ENCODE results near the gene TMEM51.
A peak's percentile ranks its signal among the peaks of the same experiment; 100 is the strongest.
"Not testable (repeated sequence)": the region's sequence is repeated elsewhere in the genome, so short reads cannot be mapped to it uniquely, and the experiment has no call there.

TMEM51 gene

DNA sequence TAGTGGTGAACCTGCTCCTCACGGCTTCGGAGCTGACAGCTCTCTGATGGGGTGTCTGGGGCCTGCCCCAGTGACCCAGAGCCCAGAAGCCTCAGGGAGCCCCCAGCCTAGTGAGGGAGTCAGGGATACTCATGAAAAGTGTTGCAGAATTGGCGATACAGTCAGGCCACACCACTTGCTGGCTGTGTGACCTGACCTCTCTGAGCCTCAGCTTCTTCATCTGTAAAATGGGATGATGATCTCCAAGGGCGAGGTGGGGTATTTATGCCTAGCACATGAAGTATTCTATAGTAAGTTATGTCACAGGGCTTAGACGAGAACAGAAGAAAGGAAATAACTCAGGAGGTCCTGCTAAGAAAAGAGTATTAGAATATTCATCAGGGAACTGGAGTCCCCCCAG lies 1.6 kb downstream of the TMEM51 start:
- no peak for DNase-seq

DNA sequence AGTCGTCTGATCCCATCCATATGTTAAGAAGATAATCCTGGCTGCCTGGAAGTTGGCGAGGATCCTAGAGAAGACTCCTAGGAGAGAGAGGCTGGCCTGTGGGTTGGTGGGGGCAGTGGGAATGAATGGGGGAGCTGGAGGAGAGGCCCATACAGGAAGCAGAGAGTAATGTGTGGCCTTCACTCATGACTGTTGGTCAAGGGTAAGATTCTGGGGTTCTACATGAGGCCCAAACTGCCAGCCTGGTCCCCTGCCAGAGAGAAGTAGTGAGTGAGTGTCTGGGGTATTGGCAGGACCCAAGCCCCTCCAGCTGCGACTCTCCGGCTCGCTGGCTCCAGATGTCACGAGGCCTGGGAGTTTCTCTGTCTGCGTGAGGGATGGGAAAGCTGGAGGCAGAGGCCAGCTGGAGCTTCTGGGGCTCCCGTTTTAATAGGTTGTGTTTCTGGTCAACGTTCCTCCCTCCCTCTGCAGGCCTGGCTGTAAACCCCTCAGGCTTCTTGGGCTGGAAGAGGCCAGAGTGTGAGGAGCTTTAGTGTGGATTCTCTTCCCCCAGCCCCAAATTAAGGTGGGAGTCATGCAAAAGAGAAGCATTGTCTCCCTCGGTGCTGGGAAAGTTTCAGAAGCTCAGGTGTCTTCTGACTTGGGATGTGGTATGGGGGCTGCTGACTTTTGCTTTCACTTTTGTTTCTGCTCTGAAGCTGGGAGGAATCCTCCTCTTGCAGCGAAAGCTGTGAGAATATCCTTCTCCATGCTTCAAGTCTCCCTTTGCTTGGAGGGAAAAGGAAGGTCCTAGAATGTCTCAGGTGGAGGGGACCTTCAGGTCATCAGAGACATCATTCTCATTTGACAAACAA lies 2.6 kb downstream of the TMEM51 start:
- no peak for DNase-seq

DNA sequence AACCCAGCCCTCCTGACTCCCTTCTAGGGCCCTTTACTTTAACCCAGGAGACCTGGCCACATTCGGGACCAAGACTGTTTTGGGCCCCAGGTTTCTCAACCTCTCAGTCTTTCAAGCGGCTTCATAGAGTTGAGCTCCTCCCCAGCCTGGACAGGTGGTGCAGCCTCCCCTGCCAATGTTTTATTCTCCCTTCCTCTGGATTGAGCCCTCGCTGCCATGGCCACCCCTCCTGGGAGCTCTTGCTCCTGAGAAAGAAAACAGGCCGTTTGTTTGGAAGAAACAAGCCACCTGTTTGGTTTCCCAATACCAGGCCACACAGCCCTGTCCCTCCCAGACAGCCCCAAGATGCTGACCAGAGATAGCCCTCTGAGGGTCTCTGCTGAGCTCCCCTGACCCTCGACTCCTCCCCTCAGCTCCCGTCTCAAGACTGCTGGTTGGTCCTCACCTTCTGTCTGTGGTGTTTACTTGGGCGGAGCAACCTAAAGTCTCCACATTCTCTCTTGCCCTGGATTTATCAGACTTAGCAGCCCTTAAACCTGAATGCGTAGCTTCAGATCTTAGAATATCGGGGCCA lies 3.3 kb downstream of the TMEM51 start:
- DNase-seq = no peak

DNA sequence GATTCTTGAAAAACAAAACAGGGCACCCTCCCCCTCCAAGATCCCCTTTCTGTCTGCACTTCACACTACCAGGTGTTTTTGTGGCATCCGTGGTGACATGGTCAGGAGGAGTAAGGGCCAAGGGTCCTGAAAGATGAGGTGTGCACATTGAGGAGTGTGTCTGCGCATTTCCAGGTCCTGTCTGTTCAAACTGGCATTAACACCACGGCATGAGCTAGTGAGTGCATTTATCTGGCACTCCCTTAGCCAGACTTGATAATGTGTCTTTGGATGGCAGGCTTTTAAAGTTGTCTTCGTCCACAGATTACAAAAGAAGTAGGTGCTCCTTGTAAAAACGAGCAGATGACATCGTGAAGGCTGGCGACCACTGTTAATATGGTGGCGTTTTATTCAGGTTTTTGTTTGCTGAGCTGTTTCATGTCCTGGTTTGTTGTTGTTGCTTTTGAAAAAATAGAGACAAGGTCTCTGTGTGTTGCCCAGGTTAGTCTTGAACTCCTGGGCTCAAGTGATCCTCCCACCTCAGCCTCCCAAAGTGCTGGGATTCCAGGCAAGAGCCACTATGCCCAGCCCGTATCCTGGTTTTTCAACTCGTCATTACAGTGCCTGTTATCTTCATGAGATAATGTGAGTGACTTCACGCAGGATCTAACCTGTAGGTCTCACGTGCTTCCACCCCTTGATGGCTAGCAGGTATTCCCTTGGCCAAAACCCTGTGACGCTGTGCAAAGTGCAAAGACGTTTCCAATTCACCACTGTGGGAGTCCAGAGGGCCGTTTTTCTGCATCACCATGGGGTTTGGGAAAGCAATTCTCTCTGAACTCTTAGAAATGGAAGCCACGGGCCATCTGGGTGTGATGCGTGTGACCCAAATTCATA lies 4.2 kb downstream of the TMEM51 start:
- no peak for DNase-seq

DNA sequence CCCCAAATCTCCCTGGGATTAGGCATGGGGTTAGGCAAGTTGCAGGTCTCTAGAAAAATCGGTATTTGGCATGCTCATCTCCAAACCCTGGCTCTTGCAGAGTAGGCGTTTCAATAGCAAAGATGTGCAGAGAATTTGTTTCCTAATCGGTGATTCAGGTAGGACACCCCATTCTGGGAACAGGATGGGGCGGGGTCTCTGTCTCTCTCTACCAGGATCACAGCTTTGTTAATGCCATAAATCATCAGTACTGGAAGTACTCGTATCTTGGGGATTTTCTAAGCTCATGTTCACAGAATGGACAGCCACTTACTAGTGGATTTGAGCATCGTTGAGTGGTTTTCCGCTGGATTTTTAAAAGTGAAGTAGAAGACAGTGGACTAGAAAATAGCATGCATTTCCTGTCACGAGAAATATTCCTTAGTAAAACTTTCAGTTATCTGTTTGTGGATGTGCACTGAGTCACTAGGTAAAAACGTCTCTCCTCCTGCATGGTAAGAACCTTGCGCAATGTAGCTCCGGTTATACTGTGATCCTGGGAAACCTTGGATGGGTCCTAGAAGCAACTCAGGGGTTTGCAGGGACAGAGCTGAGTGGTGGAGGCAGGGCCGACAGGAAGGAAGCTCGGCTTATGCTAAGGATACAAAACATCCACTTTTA lies 5.1 kb downstream of the TMEM51 start:
- peak; percentile 8 to 69 for DNase-seq

DNA sequence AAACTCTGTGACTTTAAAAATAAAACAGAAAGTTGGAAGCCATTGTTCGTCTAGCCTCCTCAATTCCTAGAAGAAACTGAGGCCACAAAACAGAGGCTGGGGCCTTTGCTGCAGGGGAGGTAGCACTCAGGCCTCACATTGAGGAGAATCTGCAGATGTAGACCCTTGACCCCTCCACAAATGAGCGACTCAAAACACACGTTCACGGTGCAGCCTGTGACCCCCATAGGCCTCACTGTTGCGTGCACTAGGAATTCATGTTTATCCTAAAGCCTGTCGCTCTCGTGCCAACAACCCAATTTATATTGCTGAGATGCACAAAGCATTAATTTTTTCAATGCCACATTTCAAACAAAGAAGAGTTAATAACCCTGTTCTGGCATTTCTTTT lies 5.6 kb downstream of the TMEM51 start:
- DNase-seq = no peak

DNA sequence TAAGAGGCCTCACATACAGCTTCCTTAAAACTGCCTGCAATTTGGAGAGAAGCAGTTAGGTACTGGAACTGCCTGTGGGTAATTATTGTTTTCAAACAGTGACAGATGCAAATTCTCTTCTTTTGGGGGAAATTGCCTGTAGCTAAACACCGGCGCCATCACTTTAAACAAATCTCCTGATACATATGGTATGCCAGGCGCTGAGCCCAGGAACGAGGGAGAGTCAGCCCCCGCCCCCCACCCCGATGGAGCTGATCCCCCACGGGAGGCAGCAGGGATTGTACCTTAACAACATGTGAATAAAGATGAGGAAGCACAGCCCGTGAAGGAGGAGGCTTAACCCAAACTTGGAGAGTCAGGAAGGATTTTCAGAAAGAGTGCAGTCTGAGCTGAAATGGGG lies 7.1 kb downstream of the TMEM51 start:
- DNase-seq = no peak

DNA sequence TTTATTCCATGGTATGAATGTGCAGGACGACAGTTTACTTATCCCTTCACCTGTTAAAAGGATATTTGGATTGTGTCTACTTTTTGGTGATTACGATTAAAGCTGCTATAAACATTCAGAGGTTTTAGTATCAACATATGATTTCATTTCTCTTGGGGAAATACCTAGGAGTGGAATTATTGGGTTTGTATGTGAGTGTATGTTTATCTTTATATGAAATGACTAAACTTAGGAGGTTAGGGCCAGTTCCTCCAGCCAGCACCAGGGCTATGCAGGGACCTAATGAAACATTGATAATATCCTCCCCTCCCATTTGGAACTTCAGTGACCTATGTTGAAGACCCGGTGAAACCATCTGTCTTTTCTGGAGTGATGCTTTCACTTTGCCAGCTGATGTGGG lies 13.8 kb downstream of the TMEM51 start:
- DNase-seq = no peak

DNA sequence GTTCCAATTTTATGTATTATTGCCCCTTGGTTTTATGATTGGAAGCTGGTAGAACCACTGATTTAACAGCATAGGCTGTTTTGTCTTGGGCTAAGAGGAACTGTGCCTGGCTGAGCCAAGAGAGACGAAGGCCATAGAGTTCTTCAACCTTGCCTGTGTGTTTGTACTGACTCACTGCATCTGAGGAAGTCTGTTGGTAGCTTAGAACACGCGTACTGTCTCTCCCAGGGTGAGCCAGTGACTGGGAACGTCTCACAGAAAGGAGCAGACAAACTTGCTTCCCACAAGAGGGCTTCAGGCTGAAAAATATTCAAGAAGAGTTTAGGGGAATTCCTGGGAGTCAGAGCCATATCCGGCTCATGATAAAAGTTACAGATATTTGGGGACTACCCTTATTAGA lies 14.9 kb downstream of the TMEM51 start:
- peak in 1 of 2 experiments; percentile 62 for DNase-seq

DNA sequence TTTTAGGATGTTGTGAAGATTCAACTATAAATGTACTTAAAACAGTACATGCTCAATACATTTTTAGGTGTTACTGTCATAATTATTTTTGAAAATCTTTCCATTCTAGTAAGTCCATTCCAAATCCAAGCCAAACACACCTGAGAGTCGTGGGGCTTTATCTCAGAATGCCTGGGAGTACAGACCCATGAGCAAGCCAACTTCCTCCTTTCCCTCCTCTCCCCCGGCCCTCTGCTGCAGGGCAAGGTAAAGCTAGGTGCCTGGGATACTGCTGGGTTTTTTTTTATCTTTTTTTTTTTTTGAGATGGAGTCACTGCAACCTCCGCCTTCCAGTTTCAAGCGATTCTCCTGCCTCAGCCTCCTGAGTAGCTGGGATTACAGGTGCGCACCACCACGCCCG lies 16.5 kb downstream of the TMEM51 start:
- no peak for DNase-seq

DNA sequence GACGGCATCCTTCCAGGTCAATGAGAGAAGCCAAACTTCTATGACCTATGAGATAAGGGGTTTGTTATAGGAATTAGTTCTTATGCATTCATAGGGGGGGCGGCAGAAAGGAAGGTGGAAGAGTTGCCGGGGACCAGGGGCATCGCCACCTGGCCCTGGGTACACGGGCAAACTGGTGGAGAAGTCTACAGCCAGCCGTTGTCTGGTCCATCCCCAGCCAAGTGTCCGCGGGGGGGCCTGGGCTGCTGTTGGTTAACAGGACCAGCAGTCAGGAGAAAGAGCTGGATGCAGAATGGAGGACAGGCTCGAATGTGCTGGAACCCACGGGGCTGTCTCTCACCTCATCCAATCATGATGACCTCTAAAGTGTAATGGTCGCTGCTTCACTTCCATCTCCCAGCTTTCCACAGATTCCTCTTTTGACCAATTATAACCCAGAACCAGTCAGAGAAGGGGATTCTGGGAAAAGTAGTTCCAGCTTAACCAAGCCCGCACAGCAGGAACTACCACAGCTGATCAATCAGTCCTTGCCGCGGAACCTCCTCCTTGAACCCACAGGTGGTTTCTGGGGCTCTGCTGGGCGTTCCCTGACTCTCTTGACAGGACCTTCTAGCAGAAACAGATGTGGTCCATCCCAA lies 17.8 kb downstream of the TMEM51 start:
- no peak for DNase-seq

DNA sequence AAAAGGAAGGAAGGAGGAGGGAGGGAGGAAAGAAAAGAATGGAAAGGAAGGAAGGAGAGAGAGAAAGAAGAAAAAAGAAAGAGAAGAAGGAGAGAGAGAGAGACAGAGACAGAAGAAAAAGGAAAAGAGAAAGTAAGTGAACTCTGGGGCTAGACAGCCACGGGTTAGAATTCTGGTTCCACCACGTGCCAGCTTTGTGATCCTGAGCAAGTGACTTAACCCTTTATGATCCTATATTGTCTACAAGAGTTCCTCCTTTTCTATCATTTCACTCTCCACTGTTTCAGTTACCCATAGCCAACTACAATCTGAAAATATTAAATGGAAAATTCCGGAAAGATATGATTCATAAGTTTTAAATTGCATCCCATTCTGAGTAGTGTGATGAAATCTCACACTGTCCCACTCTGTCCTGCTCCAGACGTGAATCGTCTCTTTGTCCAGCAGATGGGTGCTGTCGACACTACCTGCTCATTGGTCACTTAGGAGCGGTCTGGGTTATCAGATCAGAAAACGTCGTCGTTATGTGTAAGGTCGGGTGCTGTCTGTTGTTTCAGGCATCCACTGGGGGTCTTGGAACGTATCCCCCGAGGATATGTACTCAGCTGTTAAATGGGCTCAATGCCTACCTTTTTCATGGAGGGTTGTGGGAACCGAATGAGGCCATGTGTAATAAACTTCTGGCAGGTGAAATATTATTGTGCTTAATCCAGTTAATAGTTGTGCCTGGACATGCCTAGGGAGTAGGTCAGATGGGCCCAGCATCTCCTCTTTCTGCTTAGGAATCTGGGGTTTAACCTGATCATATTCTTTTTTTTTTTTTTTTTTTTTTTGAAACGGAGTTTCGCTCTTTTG lies 19.1 kb downstream of the TMEM51 start:
- DNase-seq = peak in 1 of 2 experiments; percentile 15

DNA sequence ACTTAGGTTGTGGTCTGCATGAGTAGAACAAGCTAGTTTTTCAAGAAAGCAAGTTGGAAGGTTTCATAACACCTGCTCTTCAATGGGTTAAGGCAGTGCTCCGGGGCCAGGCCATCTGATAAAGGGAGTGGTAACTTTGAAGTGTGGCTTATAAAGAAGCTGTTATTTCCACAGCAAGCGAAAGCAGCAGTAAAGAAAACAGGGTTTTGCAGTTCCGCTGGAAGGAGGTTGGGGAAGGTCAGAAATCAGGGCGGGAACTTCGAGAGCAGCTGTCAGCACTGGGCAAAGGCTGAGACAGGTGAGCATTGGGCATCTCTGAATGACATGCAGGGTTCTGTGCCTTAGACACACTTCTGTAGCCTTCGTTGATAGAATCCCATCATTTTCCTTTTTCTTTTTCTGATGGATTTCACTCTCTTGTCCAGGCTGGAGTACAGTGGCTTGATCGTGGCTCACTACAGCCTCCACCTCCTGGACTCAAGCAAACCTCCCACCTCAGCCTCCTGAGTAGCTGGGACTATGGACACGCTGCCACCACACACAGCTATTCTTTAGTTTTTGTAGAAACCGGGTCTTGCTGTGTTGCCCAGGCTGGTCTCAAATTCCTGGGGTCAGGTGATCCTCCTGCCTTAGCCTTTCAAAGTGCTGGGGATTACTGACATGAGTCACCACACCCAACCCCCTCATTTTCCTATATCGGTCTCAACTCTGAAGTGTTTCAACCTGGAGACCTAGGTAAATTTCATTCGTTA lies 20.5 kb downstream of the TMEM51 start:
- no peak for DNase-seq

DNA sequence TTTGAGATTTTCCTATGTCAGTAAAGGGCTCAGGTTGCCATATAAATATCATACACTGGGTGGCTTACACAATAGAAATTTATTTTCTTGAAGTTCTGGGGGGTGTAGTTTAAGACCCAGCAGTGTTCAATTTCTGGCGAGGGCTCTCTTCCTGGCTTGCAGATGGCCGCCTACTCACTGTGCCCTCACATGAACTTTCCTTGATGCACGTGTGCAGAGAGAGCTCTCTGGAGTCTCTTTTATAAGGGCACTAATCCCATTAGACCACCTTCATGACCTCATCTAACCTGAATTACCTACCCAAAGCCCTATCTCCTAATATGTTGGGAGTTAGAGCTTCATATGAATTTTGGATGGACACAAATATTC lies 21.1 kb downstream of the TMEM51 start:
- no peak for DNase-seq

DNA sequence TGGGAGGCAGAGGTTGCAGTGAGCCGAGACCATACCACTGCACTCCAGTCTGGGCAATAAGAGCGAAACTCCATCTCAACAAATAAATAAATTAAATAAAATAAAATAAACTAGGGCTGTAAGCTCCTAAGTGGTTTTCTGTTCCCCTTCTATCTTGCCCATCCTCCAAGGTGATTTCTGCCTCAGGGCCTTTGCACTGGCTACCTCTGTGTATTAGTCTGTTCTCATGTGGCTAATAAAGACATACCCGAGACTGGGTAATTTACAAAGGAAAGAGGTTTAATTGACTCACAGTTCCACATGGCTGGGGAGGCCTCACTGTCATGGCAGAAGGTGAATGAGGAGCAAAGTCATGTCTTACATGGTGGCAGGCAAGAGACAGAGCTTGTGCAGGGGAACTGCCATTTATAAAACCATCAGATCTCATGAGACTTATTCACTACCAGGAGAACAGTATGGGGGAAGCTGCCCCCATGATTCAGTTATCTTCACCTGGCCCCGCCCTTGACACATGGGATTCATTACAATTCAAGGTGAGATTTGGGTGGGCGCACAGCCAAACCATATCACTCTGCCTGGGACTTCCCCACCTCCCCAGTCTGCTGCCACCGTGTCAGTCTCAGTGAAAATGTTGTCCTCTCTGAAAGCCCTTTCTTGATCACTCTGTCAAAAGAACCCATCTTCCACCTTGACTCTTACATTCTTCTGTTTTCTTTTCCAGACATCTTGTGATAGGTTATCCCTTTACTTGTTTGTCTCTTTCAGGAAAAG lies 22.0 kb downstream of the TMEM51 start:
- DNase-seq = not testable (repeated sequence)

DNA sequence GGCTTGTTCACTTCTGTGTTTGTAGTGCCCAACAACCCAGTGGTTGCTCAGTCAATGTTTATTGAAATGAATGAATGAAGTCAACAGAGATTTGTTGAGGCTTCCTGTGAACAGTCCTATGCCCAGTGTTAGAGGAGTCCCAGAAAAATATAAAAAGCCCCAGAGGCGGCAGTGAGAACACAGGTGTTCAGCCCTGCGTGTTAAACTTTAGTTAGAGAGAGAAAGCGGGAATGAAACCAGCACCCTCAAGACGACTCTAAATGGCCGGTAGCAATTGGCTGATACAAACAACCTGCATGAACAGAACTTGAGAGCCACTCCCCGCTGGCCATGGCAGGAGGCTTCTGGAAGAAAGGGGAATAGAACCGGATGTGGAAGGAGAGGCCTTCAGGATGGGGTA lies 22.6 kb downstream of the TMEM51 start:
- no peak for DNase-seq

DNA sequence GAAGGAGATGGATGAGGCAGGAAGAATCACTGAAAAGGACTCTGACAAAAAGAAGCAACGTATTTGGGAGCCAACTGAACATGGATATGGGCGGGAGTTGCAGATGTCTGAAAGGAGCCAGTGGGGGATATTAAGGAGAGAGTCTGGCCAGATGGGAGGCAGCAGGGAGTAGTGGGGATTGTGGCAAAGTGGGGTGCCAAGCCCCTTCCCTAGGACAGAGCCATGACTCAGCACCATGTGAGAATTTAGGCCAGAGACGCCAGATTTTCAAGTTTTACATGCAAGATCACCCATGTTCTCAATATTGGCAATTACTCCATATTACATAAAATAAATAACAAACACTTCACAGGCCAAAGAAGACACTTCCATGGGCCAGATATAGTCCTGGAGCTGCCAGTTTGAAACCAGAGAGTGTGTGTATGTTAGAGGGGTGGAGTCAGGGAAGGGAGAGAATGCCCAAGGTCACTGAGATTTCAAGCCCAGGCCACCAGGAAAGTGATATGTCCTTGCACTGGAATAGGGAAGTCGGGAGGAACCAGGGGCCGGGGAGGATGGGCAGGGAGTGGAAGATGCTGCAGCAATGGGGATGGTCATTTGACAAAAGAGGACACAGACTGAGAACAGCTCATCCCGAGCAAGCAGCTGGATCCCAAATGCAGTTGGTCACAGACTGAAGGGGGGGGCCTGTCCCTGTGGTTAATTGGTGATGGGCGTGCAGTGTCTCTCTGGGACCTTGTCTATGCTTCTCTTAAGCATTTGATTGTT lies 23.5 kb downstream of the TMEM51 start:
- no peak for DNase-seq

DNA sequence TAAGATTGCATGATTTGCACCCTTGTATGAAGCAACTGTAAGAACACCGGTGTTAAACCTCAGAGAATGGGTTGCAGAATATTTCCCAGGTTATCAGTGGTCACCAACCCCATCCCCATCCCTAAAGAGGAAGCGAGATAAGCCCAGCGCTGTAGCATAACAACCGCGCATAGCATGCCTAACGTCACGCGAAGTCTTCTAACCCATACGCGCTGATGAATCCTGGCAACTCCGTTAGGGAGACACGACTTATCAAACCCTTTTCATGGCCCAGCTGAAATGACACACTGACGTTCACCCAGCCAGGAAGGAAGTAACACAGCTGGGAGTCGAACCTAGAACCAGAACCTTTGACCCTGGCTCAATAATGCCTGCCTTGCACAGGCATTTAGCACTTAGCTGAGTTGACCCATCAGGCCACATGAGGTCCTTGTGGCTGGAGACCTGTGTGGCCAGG lies 24.2 kb downstream of the TMEM51 start:
- DNase-seq = no peak
